ENCODE results near the gene HSPH1. TPM values are rescaled to one million over a fixed set of nuclear protein-coding genes. Genes with fewer than 3 reads are reported as not detected.

Gene HSPH1
- total and polyA plus RNA-seq, 10 of the 15 experiments (the other 5 are each of a cell fraction or from before 2014, with no cell fraction given): 40.2 to 159 (median 92.6) TPM

DNA sequence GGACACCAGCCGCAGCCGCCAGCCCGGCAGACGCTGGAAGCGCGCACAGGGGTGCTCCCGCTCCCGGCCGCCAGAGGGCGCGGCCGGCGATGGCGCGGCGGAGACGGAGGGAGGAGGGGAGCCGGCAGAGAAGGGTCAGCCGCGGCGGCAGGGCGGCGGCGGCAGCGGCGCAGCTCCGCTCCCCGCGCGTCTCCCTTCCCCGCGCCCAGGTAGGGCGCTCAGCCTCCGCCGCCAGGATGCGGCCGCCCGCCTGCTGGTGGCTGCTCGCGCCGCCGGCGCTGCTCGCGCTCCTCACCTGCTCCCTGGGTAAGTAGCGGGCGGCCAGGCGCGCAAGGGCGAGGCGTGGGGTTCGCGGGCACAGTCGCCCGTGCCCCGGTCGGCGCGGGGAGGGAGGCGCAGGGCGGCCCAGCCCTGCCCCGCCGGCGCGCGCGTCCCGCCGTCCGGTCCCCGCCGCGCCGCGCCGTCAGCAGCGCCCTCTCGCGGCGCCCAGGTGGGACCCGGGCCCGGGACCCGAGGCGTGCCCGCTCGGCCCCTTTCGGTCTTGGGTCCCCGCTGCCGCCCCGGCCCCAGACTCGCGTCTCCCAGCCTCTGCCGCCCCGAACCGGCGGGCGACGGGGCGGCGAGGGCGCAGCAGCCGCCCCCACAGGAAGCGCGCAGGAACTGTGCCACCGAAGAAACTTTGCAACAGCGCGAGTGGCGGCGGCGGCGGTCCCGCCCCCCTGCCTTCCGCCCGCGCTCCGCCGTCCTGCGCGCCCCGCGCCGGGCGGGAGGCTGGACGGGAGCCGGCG is 38.3 kb upstream of the HSPH1 start, which contains the start of gene B3GLCT (continued):
- peak; percentile 11; the same call in 1 of the 2 replicates for TF ChIP-seq HCFC1 (IDR thresholded peaks at IDR 0.05; ENCODE audit: low read length)
- no peak for TF ChIP-seq SREBF2 (IDR thresholded peaks at IDR 0.05; ENCODE audit: low read length)
- TF ChIP-seq, protein P1, sequence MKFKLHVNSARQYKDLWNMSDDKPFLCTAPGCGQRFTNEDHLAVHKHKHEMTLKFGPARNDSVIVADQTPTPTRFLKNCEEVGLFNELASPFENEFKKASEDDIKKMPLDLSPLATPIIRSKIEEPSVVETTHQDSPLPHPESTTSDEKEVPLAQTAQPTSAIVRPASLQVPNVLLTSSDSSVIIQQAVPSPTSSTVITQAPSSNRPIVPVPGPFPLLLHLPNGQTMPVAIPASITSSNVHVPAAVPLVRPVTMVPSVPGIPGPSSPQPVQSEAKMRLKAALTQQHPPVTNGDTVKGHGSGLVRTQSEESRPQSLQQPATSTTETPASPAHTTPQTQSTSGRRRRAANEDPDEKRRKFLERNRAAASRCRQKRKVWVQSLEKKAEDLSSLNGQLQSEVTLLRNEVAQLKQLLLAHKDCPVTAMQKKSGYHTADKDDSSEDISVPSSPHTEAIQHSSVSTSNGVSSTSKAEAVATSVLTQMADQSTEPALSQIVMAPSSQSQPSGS (IDR thresholded peaks at IDR 0.05; ENCODE audit: low read length): no peak
- TF ChIP-seq PAX5 (IDR thresholded peaks at IDR 0.05; ENCODE audit: borderline replicate concordance, low read depth, low read length): peak; percentile 53; the same call in 1 of the 2 replicates
- TF ChIP-seq SMAD1 (IDR thresholded peaks at IDR 0.05; ENCODE audit: low read depth, partially characterized antibody): no peak
- TF ChIP-seq MTA3 (IDR thresholded peaks at IDR 0.05; ENCODE audit: borderline replicate concordance, low read length): no peak
- no peak for TF ChIP-seq KDM1A (IDR thresholded peaks at IDR 0.05; ENCODE audit: borderline replicate concordance)
- 0 out of 2 replicates have a peak, but pooled peaks have one; percentile 29 for TF ChIP-seq SIN3A (IDR thresholded peaks at IDR 0.05; ENCODE audit: low read depth, low read length)
- TF ChIP-seq ZNF274 (IDR thresholded peaks at IDR 0.05; ENCODE audit: insufficient read depth, insufficient read length): no peak
- TF ChIP-seq NR2C2 (IDR thresholded peaks at IDR 0.05; ENCODE audit: borderline replicate concordance, control insufficient read depth, insufficient read length, low read depth): no peak
- no peak for TF ChIP-seq MEF2A (IDR thresholded peaks at IDR 0.05; ENCODE audit: insufficient read depth, low read depth, low read length)
- TF ChIP-seq MTA2 (IDR thresholded peaks at IDR 0.05; ENCODE audit: low read depth): no peak
- TF ChIP-seq NRF1 (conservative IDR thresholded peaks at IDR 0.05; ENCODE audit: low read depth, low read length): no peak
- no peak for TF ChIP-seq FOXK2 (IDR thresholded peaks at IDR 0.05)
- TF ChIP-seq, protein P2, sequence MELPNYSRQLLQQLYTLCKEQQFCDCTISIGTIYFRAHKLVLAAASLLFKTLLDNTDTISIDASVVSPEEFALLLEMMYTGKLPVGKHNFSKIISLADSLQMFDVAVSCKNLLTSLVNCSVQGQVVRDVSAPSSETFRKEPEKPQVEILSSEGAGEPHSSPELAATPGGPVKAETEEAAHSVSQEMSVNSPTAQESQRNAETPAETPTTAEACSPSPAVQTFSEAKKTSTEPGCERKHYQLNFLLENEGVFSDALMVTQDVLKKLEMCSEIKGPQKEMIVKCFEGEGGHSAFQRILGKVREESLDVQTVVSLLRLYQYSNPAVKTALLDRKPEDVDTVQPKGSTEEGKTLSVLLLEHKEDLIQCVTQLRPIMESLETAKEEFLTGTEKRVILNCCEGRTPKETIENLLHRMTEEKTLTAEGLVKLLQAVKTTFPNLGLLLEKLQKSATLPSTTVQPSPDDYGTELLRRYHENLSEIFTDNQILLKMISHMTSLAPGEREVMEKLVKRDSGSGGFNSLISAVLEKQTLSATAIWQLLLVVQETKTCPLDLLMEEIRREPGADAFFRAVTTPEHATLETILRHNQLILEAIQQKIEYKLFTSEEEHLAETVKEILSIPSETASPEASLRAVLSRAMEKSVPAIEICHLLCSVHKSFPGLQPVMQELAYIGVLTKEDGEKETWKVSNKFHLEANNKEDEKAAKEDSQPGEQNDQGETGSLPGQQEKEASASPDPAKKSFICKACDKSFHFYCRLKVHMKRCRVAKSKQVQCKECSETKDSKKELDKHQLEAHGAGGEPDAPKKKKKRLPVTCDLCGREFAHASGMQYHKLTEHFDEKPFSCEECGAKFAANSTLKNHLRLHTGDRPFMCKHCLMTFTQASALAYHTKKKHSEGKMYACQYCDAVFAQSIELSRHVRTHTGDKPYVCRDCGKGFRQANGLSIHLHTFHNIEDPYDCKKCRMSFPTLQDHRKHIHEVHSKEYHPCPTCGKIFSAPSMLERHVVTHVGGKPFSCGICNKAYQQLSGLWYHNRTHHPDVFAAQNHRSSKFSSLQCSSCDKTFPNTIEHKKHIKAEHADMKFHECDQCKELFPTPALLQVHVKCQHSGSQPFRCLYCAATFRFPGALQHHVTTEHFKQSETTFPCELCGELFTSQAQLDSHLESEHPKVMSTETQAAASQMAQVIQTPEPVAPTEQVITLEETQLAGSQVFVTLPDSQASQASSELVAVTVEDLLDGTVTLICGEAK (IDR thresholded peaks at IDR 0.05; ENCODE audit: borderline replicate concordance): no peak
- TF ChIP-seq, protein P3, sequence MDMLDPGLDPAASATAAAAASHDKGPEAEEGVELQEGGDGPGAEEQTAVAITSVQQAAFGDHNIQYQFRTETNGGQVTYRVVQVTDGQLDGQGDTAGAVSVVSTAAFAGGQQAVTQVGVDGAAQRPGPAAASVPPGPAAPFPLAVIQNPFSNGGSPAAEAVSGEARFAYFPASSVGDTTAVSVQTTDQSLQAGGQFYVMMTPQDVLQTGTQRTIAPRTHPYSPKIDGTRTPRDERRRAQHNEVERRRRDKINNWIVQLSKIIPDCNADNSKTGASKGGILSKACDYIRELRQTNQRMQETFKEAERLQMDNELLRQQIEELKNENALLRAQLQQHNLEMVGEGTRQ (IDR thresholded peaks at IDR 0.05; ENCODE audit: borderline replicate concordance, low read depth, low read length): no peak
- no peak for TF ChIP-seq TARDBP (IDR thresholded peaks at IDR 0.05; ENCODE audit: borderline replicate concordance)
- no peak for TF ChIP-seq ZNF217 (IDR thresholded peaks at IDR 0.05)
- TF ChIP-seq, protein P4, sequence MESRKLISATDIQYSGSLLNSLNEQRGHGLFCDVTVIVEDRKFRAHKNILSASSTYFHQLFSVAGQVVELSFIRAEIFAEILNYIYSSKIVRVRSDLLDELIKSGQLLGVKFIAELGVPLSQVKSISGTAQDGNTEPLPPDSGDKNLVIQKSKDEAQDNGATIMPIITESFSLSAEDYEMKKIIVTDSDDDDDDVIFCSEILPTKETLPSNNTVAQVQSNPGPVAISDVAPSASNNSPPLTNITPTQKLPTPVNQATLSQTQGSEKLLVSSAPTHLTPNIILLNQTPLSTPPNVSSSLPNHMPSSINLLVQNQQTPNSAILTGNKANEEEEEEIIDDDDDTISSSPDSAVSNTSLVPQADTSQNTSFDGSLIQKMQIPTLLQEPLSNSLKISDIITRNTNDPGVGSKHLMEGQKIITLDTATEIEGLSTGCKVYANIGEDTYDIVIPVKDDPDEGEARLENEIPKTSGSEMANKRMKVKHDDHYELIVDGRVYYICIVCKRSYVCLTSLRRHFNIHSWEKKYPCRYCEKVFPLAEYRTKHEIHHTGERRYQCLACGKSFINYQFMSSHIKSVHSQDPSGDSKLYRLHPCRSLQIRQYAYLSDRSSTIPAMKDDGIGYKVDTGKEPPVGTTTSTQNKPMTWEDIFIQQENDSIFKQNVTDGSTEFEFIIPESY (IDR thresholded peaks at IDR 0.05): no peak
- TF ChIP-seq HDGF (IDR thresholded peaks at IDR 0.05): no peak
- no peak for TF ChIP-seq TAF1 (IDR thresholded peaks at IDR 0.05; ENCODE audit: borderline replicate concordance, low read depth, low read length)
- 0 out of 2 replicates have a peak, but pooled peaks have one; percentile 26 for TF ChIP-seq BCL11A (IDR thresholded peaks at IDR 0.05; ENCODE audit: low read depth, low read length)
- TF ChIP-seq POLR2AphosphoS2 (IDR thresholded peaks at IDR 0.05; ENCODE audit: low read depth, low read length): no peak
- no peak for TF ChIP-seq SUPT20H (IDR thresholded peaks at IDR 0.05; ENCODE audit: borderline replicate concordance, control insufficient read depth, low read depth, low read length)
